HG02623 (cell line): ENCODE data around the gene SDC3.
"Not testable (repeated sequence)": the region's sequence is repeated elsewhere in the genome, so short reads cannot be mapped to it uniquely, and the experiment has no call there.

ENCODE experiments used
- ATAC-seq: cut with Tn5 transposase; IDR thresholded peaks from one replicate; pipeline ENCODE4 v1.9.1; 2021; ENCODE audit warnings: moderate library complexity; ENCODE audit not compliant: unreplicated experiment

Gene SDC3

GRCh38 chr1:30877205-30877912 lies 31.2 kb downstream of the SDC3 start:
- ATAC-seq: no peak

GRCh38 chr1:30876451-30877204 lies 31.9 kb downstream of the SDC3 start:
- no peak for ATAC-seq

DNA sequence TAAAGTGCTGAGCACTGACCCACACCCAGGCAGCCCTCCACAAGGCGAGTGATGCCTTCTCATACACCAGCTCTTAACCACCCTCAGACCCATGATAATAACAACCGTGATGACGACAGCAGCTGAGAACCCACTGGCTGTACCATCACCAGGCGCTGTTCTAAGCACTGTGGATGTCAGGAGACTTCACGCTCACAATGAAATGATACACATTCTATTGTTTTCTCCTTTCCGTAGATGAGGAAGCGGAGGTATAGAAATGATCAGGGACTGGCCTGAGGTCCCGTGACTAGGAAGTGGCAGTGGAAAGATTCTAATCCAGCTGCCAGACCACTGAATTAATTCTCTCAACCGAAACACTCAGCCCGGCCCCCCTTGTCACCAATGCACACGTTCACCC lies 32.6 kb downstream of the SDC3 start:
- no peak for ATAC-seq

DNA sequence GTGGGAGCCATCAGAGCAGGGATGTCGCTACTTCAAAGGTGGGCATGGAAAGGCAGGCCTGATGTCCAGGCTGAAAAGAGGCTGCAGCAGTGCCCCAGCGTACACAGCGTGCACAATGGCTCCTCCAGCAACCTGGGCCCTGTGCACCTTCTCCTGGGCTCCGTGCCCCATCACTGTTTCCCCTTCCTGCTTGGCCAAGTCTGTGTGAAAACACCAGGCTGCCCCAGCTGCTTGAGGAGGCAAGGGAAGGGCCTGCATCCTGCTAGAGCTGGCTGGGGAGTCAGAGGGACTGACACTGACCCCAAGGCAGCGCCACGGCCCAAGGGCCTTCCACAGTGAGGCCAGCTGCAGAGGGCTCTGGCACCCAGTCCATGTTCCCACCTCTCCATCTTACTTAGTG lies 33.4 kb downstream of the SDC3 start:
- ATAC-seq: no peak

DNA sequence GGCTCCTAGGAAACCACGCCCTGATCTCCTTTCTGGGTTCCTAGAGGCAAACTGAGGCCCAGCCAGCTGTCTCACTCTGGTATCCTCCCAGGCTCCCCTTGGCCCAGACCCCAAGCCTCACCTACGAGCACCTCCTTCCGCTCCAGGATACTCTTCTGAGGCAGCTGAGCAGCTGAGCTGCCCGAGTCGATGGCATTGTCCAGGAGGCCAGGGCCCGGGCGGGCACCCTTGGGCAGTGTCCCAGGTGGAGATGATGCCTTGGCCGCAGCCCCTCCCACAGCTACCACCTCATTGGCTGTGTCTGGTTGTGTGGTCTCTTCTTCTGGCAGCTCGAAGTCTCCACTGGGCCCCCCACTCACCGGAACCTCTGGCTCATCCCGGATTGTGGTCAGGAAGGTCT lies 34.4 kb downstream of the SDC3 start:
- no peak for ATAC-seq

GRCh38 chr1:30872948-30873263 lies 35.7 kb downstream of the SDC3 start:
- ATAC-seq: no peak

- no peak for ATAC-seq
These were observed 36.3 kb downstream of the SDC3 start for GRCh38 chr1:30872033-30872947.

DNA sequence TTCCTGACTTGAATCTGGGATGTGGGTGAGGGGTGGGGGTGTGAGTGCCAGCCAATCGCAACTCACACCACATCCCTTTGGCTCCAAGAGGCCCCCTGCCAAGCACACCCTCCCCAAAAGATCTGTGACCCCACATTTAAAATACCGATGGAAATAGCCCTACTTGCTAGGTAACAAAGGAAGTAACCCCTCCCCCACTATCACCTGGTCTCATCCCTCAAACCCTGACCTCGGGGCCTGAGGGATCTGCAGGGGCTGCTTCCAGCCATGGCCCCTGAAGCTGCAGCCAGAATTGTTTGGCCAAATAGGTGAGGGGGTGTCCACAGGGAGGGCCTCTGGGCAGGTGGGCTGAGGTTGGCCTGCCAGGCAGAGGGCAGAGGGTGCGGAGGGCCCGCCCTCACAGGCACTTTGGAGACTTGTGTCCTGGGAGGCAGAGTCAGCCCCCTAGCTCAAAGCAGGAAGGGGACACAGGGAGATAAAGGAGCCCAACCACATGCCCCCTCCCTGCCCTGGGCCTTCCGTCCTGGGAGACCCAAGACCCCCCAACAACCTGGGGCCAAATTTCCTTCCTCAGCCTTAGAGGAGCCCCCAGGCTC lies 37.2 kb downstream of the SDC3 start:
- no peak for ATAC-seq

DNA sequence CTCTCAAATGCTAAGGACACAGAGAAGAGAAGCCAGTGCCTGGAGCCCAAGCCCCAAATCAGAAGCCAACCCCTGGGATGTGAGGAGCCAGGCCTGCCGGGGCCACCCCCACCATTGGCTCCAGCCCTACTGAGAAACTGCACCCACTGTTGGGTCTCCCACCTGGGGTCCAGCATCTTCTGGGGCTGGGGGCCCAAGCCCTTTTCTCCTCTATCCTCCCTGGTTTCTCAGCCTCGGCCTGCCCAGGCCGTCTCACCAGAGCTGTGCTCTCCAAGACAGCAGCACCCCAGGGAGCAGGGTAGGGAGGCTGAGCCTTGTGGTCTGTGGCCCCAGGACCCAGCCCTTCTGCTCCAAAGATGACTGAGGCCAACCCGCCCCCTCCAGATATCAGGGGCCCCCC lies 37.9 kb downstream of the SDC3 start:
- no peak for ATAC-seq

- ATAC-seq: no peak
These were observed 38.5 kb downstream of the SDC3 start for GRCh38 chr1:30870035-30870434.

- ATAC-seq: no peak
These were observed 39.6 kb downstream of the SDC3 start for GRCh38 chr1:30868833-30869435.

GRCh38 chr1:30868057-30868456 lies 40.5 kb downstream of the SDC3 start:
- ATAC-seq: not testable (repeated sequence)

GRCh38 chr1:30867537-30867936 lies 41.0 kb downstream of the SDC3 start:
- no peak for ATAC-seq

DNA sequence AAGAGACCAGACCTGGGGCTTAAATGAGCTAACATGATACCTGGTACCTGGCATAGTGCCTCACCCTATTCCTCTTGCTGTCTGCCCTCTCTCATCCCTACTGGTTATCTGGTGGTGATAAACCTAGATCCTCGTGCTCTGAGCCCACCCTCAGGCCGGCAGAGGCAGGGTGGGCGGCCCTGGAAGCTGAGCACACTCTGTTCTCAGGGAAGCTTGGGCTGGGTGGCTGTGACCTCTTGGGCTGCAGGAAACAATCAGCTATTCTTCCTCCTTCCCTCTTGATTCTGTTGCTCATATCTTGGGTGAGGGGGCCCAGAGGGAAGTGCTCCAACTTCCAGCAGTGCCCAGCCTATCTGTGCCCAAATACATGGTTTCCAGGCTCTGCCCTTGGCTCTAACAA lies 42.0 kb downstream of the SDC3 start:
- no peak for ATAC-seq

- no peak for ATAC-seq
These were observed 43.9 kb downstream of the SDC3 start for GRCh38 chr1:30864681-30865080.

GRCh38 chr1:30863858-30864604 lies 44.5 kb downstream of the SDC3 start:
- ATAC-seq: no peak

DNA sequence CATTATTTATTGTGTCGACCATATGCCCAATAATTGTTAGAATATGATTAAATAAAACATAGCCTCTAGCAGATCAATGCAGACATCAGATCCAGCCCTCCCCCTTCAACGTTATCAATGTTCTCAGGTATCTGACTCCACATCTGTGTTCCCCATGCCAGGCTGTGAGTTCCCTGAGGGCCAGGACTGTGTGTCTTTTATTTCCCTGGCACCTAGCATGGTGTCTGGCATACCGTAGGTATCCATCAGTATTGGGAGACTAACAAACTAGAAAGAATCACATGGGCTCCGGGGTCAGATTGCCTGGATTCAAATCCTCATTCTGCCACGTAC lies 48.3 kb downstream of the SDC3 start:
- no peak for ATAC-seq

DNA sequence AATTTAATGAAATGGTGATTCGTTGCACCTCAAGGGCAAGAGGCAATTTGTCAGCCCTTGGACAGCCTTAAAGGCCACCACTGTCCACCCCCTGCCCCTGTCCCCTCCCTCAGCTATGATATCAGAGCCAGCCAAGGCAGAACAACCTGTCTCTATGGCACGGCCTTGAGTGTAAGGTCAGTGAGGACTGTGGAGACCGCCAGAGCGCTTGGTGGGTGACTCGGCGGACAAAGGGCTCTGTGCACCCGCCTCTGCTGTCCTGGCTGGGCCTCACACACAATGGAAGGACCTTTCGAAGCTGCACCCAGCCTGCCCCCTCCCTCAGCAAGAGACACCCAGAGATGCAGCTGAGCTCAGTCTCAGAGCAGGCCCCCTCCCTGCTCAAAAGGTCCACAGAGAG lies 50.6 kb downstream of the SDC3 start:
- no peak for ATAC-seq

DNA sequence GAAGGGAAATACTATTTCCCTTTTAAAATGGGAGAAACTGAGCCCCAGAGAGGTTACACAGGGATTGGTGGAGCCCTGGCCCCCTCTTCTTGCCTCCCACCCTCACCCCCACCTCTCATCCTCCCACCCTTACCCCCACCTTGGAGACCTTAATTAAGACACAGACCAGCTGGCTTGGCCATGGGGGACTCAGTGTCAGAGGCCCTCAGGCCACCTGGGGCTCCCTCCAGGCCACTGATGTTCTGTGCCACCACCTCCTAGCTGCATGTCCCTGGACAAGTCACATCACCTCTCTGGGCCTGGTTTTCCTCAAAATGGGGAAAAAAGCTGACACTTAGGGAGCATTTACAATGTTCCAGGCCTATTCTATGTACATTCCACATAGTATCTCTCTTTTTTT lies 51.5 kb downstream of the SDC3 start:
- no peak for ATAC-seq

DNA sequence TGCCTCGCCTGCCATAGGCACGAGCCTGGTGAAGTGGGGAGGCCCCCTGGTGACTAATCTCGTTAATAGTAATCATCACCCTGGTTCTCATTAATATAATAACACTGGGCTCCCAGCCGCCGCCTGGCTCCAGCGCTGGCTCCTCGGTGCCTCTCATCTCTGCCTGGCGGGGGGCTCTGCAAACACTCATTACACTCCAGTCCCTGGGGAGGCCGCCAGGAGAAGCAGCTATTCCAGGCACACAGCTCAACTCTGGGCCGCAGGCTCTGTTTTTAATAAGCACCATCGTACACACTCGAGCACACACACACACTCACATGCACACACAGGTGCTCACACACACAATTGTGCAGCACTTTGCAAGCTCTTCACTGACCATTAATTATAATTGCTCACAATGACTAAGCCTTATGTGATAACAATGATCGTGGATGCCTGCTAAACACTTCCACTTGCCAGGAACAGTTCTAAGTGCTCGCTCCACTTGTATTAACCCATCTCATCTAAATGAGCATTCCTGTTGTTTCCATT lies 52.2 kb downstream of the SDC3 start:
- ATAC-seq: no peak
